Stimulated activated CD8-positive, alpha-beta memory T cell treated with anti-CD3 and anti-CD28 coated beads, Interleukin-15, amount 100 ng/mL, for 48 hours (primary cell): ENCODE measurements around the gene NRG3.

Experiments used
- DNase-seq, 2 donors: peaks; one replicate each; pipeline ENCODE4 v3.0.0-alpha.2; 2020; ENCODE audit warnings: low read depth in 2 of 2

NRG3 gene

GRCh38 chr10:82680608-82681007, 805.6 kb downstream of the NRG3 start:
- DNase-seq: no peak

- DNase-seq: no peak
These were observed 809.0 kb downstream of the NRG3 start for GRCh38 chr10:82683945-82684344.

- no peak for DNase-seq
These were observed 810.1 kb downstream of the NRG3 start for GRCh38 chr10:82685087-82685486.

DNA sequence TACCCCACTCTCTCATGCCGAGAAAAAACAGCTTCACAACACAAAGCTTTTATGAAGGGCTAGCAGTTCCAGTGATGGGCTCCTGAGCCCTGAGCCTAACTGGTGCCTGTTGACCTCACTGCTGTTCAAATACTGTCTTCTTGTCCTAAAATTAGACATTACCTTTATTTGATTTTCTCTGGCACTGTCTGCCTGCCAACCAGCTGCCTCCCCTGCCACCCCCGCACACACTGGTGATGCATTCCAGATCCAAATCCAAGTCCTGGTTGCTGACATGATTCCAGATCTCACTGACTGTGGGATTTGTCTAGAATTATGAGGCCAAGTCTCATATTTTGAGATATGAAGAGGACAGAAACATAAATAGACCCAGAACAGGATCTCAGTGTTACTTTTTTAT, 816.2 kb downstream of the NRG3 start:
- no peak for DNase-seq

DNA sequence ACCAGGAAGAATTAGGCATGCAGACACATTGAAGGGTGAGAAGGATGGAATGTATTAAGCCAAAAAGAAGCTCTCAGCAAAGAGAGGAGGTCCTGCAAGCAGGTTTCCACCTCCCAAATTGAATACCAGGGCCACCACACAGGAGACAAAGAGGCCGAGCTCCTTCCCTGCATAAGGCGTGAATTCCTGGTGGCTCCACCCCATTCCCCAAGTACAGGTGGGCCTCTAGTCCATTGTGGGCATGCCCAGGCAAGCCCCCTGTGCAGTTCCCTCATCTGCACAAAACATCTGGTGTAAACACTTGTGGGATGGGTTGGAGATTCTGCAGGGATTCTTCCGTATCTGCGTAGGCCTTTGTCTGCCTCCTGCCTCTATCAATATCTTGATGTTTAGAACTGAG, 817.5 kb downstream of the NRG3 start:
- DNase-seq: no peak

DNA sequence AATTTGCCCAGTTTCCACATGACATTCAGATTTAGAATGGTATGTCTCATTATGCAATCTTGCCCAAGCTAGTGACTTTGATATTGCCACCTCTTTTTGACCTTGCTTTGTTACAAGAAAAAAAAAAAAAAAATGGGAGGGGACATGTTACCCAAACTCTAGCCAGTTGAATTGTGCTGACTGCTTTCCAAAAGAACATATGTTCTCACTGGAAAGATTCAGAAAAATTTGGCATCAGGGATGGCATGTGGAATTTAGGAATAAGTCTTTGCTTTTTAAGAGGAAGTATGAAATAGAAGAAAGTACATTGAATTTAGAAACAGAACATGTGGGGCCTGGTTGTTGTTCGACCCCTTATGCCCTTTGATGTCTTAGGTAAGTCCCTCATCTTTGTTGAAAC, 846.8 kb downstream of the NRG3 start:
- no peak for DNase-seq

DNA sequence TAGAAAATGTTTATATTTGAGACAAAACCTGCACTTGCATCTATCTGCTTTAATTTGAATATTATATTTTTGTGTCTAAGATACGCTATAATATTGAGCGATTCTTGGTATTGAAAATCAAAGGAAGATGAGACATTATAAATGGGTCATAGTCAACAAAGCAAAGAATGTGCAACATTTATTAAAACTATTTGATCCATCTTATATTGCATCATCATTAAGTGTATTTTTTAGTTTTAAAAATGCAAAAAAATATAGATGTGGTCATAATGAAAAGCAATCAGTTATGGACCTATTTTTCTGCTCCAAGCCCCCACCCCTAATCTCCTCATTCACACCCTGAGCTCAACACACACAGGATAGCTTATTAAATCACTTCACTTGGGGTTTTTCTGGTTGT, 847.3 kb downstream of the NRG3 start:
- no peak for DNase-seq

DNA sequence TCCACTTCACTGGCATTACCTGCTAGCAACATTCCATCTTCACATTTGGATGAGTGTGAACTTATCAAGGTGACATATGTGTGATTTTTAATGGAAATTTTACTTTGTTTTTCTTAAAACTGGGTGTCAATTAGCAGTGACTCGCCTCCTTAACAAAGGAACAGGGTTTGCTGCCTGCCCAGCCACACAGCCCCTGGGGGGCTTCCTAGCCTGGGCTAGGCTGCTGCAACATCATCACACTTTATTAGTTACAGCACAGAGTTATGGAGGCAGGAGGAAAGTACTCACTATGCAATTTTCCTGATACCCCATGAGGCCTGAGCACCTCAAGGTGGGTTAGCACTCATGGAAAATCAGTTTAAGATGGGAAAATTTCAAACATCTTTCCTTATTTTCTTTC, 861.3 kb downstream of the NRG3 start:
- DNase-seq: no peak

DNA sequence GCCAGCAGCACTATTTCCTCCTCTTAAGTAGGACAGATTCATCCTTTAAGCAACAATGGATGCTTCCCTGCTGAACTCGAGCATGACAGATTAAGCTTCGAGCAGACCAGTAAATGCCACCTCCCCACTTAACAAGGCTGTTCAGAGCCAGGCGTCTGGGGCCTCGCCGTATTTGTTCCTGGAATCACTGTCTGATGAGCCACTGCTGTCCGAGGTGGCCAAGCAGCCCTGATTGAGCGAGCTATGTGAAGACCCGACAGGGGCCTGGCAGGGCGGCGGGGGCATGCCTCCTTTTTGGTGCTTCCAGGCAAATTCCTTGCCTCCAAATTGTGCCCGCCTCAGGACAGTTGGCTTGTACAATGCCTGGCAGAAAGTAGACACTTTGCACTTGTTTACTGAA, 862.6 kb downstream of the NRG3 start:
- no peak for DNase-seq

DNA sequence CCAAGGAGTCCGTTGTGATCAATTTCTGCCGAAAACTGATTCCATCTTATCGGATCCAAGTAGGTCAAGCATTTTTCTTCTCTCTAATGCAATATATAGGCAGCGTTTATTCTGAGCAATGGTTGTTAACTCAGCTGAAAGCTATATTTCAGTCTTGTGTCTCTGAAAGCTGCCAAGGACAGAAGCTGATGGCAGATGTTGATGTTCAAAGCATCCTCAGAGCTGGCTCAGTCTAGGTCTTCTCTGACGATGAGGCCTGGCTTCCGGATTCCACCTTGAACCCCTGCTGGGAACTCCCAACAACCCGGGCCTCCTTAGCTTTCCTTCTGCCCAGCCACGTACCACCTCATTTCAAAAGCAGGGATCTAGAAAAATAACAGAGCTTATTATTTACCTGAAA, 863.6 kb downstream of the NRG3 start:
- no peak for DNase-seq

DNA sequence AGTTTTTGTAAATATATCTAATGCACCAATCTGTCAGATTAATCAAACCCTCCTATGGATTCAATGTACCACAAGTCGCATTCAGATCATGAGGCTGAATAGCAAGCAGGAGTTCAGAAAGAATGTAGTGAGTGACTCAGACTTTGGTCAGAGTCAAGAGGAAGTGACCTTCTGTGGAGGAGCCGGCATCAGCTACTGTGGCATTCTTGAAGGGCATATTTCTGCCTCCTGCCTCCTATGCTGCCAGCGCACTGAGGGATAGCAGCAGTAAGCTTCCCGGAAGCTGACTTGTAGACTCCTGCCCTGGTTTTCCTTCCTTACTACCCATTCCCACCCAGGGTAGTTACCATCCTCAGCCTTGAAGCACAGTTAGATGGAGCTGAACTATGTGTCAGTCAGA, 867.5 kb downstream of the NRG3 start:
- DNase-seq: no peak

DNA sequence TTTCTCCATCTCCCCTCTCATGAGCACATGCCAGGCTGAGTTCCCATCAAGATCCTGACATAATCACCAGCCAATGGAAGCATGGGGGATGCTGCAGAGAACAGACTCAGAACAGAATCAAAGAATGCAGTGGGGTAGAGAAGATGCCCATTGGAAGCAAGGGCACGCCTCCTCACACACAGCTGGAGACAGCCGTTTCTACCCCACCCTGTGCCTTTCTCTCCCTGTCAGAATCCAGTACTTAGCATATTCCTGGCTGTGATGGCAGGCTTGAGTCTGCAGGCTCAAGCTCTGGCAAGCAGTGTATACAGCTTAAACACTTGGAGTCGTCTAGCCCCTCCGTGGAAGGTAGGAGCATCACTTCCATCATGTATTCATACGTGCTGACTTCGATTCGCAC, 867.9 kb downstream of the NRG3 start:
- DNase-seq: no peak

DNA sequence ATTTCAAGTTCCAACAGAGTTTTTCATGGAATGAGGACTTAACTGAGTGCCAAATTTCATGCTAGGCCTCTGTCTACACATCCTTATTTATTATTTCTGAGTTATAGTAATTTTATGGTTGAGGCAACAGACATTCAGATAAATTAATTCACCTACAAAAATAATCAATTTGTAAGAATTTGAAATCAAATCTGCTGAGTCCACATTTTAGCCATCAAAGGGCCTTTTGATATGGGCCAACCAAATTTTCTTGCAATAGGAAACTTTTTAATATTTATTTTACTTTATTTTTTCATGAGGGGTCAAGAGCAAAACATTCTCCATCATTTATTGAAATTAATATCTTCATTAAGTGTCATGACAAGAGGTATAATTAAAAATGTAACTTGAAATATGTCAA, 875.5 kb downstream of the NRG3 start:
- no peak for DNase-seq

DNA sequence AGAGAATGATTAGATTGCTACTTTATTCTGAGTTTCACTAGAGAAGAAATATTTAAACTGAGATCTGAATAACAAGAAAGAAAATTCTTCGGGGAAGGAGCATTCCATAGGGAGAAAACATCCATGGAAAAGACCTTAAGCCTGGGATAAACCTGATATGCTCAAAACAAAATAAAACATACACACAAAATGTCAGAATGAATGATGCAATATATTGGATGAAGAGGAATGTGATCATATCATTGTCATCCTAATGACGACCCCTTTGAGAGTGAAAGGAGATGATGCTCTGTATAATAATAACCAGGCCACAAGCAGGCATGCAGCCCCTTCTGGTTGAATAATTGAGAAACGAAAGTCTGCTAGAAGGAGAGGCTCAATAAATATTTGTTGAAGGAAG, 882.4 kb downstream of the NRG3 start:
- no peak for DNase-seq

- no peak for DNase-seq
These were observed 882.9 kb downstream of the NRG3 start for GRCh38 chr10:82757901-82758300.

- DNase-seq: no peak
These were observed 884.1 kb downstream of the NRG3 start for GRCh38 chr10:82759050-82759449.

- no peak for DNase-seq
These were observed 887.6 kb downstream of the NRG3 start for GRCh38 chr10:82762641-82763040.

DNA sequence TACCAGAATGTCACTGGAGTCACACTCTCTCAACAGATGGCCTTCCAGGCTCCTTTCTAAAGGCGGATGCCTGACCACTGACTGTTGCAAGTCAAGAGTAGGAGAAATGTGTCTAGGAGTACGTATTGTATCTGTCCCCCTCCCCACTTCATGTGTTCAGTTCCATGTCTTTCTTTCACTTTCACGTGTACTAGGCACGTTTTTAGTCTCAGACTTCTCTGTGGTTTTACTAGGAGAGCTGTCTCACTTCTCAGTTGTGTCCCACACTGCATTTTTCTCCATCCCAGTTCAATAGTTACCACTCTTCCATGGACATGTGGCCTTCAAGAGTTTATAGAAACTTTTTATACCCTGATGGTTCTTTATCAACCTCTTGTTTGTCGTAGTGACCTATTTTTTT, 893.0 kb downstream of the NRG3 start:
- DNase-seq: no peak

- no peak for DNase-seq
These were observed 903.9 kb downstream of the NRG3 start for GRCh38 chr10:82778908-82779307.

DNA sequence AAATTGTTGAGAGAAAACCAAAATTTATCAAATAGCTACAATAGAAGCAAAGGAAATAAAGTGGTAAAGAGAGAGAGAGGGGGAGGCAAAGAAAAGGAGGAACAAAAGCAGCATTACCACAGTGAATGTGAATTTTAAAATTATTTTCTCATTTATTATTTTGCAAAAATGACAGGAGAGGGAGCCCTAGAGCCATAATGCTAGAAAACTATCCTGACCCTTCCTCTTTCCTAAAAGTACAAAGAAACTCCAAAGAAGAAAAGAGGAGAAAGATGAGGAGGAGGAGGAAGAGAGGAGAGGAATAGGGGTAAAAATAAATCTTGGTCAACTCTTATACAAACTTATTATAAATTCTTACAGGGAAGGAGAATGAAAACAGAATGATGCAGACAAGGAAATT, 921.5 kb downstream of the NRG3 start:
- no peak for DNase-seq

DNA sequence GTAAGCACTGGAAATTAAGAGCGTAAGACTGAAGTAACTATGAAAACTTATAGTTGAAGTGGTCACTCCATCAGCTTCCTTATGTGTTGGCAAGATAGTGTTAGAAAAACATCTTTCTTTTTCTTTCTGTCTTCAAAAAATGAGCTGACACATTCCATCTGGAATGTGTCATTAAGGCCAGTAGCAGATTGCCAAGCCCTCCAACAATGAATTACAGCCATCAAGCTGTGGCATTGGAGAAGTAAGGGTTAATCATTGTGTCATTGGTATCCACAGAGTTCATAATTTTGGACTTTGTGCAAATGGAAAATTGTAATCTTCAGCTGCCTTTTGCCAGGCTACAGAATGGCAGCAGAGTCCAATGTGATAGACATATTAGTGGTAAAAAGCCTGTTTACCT, 926.3 kb downstream of the NRG3 start:
- DNase-seq: no peak

GRCh38 chr10:82811621-82812020, 936.6 kb downstream of the NRG3 start:
- DNase-seq: no peak

DNA sequence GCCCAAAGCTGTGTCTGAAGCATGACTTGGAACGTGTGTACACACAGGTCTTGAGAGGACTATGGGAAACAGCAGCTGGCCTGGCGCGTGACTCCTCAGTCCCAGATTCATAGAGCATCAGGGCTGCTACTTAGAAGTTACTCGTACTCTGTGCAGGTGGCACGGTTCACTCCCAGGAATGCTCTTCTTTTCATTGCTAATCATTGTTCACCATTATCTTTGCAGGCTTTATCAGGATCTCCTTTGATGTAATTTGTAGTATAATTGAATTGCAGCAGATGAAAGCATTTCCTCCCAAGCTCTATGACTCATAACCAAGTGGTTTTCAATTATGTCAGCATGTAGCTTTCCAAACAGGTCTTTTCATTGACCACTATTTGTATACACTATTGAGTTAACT, 938.9 kb downstream of the NRG3 start:
- no peak for DNase-seq

- no peak for DNase-seq
These were observed 939.6 kb downstream of the NRG3 start for GRCh38 chr10:82814635-82815034.

GRCh38 chr10:82815680-82816079, 940.7 kb downstream of the NRG3 start:
- no peak for DNase-seq
